Calu3 (cell line): Measurements from ENCODE around the gene SV2B. TPM values are rescaled to one million over a fixed set of nuclear protein-coding genes. Genes with fewer than 3 reads are reported as not detected.

Experiments used
- BruUV-seq: library from RNA; stranded (reverse); fragments of 400-500 nt; replicated peaks from 2 replicates; lab custom pipeline; 2021; lab: Mats Ljungman, UMichigan
- CTCF ChIA-PET: fragments of 300-600 bp; sonication (Branson Sonifier 250); formaldehyde crosslinking; loops from one replicate; lab custom pipeline; 2022; ENCODE audit warnings: antibody characterized with exemption; lab: Charles Lee
- DNase-seq: peaks from one replicate; pipeline ENCODE4 v3.0.0; 2022
- H3K27ac Mint-ChIP-seq: one replicate; pipeline ENCODE4 v1.8.0; 2022; ENCODE audit warnings: mixed read lengths; ENCODE audit not compliant: unreplicated experiment
- H3K27me3 Mint-ChIP-seq: one replicate; pipeline ENCODE4 v1.8.0; 2022; ENCODE audit warnings: mixed read lengths; ENCODE audit not compliant: unreplicated experiment
- H3K36me3 Mint-ChIP-seq: one replicate; pipeline ENCODE4 v1.8.0; 2022; ENCODE audit warnings: mild to moderate bottlenecking, moderate library complexity, mixed read lengths; ENCODE audit not compliant: insufficient read depth, unreplicated experiment
- H3K4me1 Mint-ChIP-seq: one replicate; pipeline ENCODE4 v1.8.0; 2022; ENCODE audit warnings: mild to moderate bottlenecking, low read depth, mixed read lengths; ENCODE audit not compliant: unreplicated experiment
- H3K4me3 Mint-ChIP-seq: one replicate; pipeline ENCODE4 v1.8.0; 2022; ENCODE audit warnings: mild to moderate bottlenecking, low read depth, moderate library complexity, mixed read lengths; ENCODE audit not compliant: unreplicated experiment
- H3K9me3 Mint-ChIP-seq: one replicate; pipeline ENCODE4 v1.8.0; 2022; ENCODE audit warnings: low read depth, mixed read lengths; ENCODE audit not compliant: unreplicated experiment
- intact Hi-C: fragments of 100-400 bp; cut with micrococcal nuclease; formaldehyde crosslinking; loops from one replicate; pipeline ENCODE4 v1.10.0; 2022; ENCODE audit not compliant: unreplicated experiment
- total RNA-seq: library from RNA; stranded (reverse); gene quantifications from 2 replicates; pipeline ENCODE4 v1.2.3, GENCODE V29; 2022
- TF ChIP-seq, protein P1 (sequence below): fragments of 200-600 bp; IDR thresholded peaks from one replicate; pipeline ENCODE4 v1.8.0; 2022; ENCODE audit warnings: antibody characterized with exemption; ENCODE audit not compliant: unreplicated experiment

SV2B gene
- total RNA-seq, 1 experiment from 2014 or later: 2.2 TPM

DNA sequence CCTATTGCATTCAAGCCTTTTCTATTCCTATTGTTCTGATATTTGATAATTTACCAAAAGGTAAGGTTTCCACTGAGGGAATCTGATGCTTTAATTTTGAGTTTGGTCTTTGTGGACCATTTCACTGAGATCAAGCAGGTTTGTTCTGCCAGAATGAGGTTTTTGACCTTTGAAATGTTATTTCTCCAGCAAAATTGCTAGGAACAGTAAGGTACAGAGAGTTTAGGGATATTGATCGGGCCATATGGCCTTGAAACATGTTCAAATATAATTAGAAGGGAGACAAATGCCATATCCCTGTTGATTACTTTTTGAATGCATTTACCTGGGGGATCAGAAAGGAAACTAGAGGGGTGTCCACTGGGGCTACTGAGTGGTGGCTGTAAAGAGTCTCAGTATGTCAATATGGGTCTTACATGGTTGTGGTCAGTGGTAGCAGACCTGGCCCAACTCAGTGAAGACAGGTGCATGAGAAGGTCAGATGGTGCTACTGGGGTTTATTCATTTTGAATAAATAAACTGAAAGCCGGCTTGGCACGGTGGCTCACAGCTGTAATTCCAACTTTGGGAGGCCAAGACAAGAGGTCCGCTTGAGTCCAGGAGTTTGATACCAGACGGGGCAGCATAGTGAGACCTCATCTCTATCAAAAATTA is 100.2 kb downstream of the SV2B start:
- no peak overlapping the region for H3K4me3 Mint-ChIP-seq
- CTCF ChIA-PET: no interaction called here
- H3K9me3 Mint-ChIP-seq: no peaks in the 10 kb centered on the region
- DNase-seq: no peak
- no peaks in the 10 kb centered on the region for H3K4me1 Mint-ChIP-seq
- no peaks in the 10 kb centered on the region for H3K36me3 Mint-ChIP-seq
- H3K27ac Mint-ChIP-seq: no peak overlapping the region
- intact Hi-C loops: no loop called here
- TF ChIP-seq, protein P1, sequence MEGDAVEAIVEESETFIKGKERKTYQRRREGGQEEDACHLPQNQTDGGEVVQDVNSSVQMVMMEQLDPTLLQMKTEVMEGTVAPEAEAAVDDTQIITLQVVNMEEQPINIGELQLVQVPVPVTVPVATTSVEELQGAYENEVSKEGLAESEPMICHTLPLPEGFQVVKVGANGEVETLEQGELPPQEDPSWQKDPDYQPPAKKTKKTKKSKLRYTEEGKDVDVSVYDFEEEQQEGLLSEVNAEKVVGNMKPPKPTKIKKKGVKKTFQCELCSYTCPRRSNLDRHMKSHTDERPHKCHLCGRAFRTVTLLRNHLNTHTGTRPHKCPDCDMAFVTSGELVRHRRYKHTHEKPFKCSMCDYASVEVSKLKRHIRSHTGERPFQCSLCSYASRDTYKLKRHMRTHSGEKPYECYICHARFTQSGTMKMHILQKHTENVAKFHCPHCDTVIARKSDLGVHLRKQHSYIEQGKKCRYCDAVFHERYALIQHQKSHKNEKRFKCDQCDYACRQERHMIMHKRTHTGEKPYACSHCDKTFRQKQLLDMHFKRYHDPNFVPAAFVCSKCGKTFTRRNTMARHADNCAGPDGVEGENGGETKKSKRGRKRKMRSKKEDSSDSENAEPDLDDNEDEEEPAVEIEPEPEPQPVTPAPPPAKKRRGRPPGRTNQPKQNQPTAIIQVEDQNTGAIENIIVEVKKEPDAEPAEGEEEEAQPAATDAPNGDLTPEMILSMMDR: no peak
- no TSS peak for BruUV-seq
- H3K27me3 Mint-ChIP-seq: peaks cover 57% of the 10 kb centered on the region

DNA sequence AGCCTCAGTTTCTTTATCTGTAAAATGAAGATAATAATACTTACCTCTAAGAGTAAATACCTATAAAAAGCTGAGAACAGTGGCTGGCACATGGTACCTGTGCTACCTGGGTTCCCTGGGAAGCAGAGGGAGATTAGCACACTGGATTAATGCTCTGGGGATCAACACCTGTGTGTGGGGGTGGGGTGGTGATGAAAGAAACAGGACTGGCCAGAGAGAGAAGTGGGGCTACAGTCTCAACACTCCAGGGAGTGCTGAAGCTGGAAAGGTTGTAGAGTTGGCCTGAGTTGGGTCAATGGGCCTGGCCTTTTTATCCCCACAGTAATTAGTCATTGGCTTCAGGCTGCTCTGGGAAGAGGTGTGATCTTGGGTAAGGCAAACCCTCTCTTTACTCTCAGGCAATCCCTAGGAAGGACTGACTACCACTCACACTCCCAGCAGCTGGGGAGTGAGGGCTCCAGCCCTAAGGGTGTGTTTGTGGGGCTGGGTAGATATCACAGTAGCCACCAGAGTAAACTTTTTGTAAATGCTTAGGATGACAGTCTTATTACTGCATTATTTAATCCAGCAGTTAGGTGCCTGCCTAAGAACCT is 102.5 kb downstream of the SV2B start:
- Mint-ChIP-seq H3K9me3 (no peaks in the 10 kb centered on the region), H3K36me3 (no peaks in the 10 kb centered on the region), H3K27ac (no peak overlapping the region), H3K4me1 (no peaks in the 10 kb centered on the region), H3K27me3 (peaks cover 81% of the 10 kb centered on the region), H3K4me3 (no peak overlapping the region)
- no peak for DNase-seq
- intact Hi-C loops: no loop called here
- no TSS peak for BruUV-seq
- TF ChIP-seq, protein P1: no peak
- CTCF ChIA-PET: no interaction called here

DNA sequence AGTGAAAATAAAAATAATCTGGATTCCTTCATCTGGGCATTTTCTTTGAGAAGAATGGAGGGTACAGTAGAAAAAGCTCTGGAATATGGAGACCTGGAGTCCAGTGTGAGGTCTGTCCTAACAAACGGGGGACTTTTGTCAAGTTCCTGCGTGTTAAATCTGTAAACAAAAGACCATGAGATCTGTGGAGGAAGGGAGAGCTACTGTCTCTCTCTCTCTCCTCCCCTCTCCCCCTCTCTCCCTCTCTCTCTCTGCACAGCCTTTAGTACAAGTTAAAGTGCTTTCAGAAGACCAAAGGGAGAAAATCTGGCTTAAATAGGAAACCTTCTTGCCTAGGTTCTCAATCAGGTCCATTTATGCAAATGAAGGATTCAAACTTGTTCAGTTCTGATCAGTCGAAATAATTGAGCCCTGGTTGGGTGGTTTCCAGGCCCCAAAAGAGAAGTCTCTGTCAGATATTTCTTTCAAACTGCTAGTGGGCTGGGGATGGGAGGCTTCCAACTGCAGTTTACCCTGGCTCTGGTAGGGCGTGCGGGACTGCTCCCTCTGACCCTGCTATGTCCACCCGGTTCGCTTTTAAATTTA is 103.7 kb downstream of the SV2B start:
- TF ChIP-seq, protein P1: no peak
- no TSS peak for BruUV-seq
- intact Hi-C loops: no loop called here
- Mint-ChIP-seq H3K36me3 (no peaks in the 10 kb centered on the region), H3K9me3 (no peaks in the 10 kb centered on the region), H3K4me1 (no peaks in the 10 kb centered on the region), H3K27me3 (peaks cover 89% of the 10 kb centered on the region), H3K27ac (no peak overlapping the region), H3K4me3 (no peak overlapping the region)
- CTCF ChIA-PET: interaction anchor here (0.6 kb wide), 1 partner anchor 282 kb away, joined by 3 read pairs; no protein-coding TSS in a partner anchor
- DNase-seq: no peak

DNA sequence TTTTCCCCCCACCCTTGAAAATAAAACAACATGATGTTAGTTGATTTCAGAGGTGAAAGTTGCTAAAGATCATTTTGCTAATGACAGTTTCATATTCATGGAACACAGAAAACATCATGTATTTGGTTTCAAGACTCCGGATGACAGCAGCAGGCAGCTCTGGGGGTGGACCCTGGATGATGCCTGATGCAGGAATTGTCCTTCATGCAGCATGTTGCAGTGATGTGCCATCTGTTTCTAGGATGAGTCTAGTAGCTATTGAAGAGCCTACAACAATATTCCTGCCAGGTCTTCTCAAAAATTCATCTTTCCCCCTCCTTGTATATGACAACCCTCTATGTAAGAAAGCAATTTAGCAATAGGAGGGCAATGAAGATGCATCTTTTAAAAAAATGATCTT is 108.3 kb downstream of the SV2B start:
- DNase-seq: no peak
- TF ChIP-seq, protein P1: no peak
- intact Hi-C loops: no loop called here
- H3K27me3 Mint-ChIP-seq: peaks cover 94% of the 10 kb centered on the region
- no TSS peak for BruUV-seq
- no peaks in the 10 kb centered on the region for H3K36me3 Mint-ChIP-seq
- H3K27ac Mint-ChIP-seq: no peak overlapping the region
- CTCF ChIA-PET: interaction anchor here (0.6 kb wide), 1 partner anchor 151 kb away, joined by 3 read pairs; no protein-coding TSS in a partner anchor
- H3K4me3 Mint-ChIP-seq: no peak overlapping the region
- no peaks in the 10 kb centered on the region for H3K9me3 Mint-ChIP-seq
- no peaks in the 10 kb centered on the region for H3K4me1 Mint-ChIP-seq
